ENCODE data around the gene PNPLA3. TPM values are rescaled to one million over a fixed set of nuclear protein-coding genes. Genes with fewer than 3 reads are reported as not detected.

PNPLA3 gene
- total and polyA plus RNA-seq, 11 donors = 0.11 to 1.9 (median 0.18) TPM; not detected in 5

GRCh38 chr22:43883719-43884415 lies 39.7 kb upstream of the PNPLA3 start:
- H3K4me3 ChIP-seq = no peak overlapping the region
- 83 to 88% (median 84%) methylated on average over 17 of the region's 17 CpGs for WGBS, 4 donors
- no peaks in the 10 kb centered on the region for H3K36me3 ChIP-seq
- no peaks in the 10 kb centered on the region for H3K4me1 ChIP-seq
- ATAC-seq = no peak
- no peak overlapping the region for H3K27ac ChIP-seq
- TF ChIP-seq CTCF (IDR thresholded peaks at IDR 0.05) (no peak), POLR2A (IDR thresholded peaks at IDR 0.05) (no peak)
- intact Hi-C loops (cut with DNase I) = loop anchor here in 5 of 10 donors (2.0 to 10.0 kb wide), 4 partner anchors 495 to 609 kb away; no protein-coding TSS in a partner anchor
- DNase-seq = no peak
- no peaks in the 10 kb centered on the region for H3K9me3 ChIP-seq
- peaks cover 2 to 47% (median 5%) of the 10 kb centered on the region in 9 donors for H3K27me3 ChIP-seq

- no peak overlapping the region for H3K27ac ChIP-seq
- peak in 3 of 4 donors; percentile 54 to 62 (median 59) for ATAC-seq
- H3K4me3 ChIP-seq = no peak overlapping the region
- 24 to 28% (median 26%) methylated on average over 17 to 18 of the region's 18 CpGs for WGBS, 4 donors
- TF ChIP-seq POLR2A (IDR thresholded peaks at IDR 0.05) (no peak), CTCF (IDR thresholded peaks at IDR 0.05) (peak; percentile 54 to 83 (median 76))
- H3K36me3 ChIP-seq = no peaks in the 10 kb centered on the region
- DNase-seq = peak; percentile 35 to 78 (median 58)
- H3K27me3 ChIP-seq = peaks cover 2 to 51% (median 13%) of the 10 kb centered on the region in 9 donors
- no peaks in the 10 kb centered on the region for H3K9me3 ChIP-seq
- intact Hi-C loops (cut with DNase I) = loop anchor here in 5 of 10 donors (2.0 to 10.0 kb wide), 5 partner anchors 57 to 610 kb away; no protein-coding TSS in a partner anchor
- H3K4me1 ChIP-seq = no peaks in the 10 kb centered on the region
These were observed 38.8 kb upstream of the PNPLA3 start for GRCh38 chr22:43884600-43885318.

DNA sequence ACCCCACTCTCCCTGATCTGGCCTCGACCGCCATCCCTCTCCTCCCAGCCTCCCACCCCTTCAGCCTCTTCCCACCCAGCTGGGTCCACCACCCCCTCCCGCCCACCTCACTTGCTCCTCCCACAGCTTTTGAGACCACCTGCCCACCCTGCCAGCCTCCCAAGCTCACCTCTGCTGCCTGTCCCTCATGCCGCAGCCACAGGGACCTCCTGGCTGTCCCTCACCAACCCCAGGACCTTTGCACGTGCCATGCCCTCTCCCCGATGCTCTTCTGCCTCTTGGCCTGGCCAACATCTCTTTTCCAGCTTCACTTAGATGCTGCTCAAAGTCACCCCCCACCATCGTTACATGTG lies 38.3 kb upstream of the PNPLA3 start:
- WGBS, 4 donors = 66 to 69% (median 69%) methylated on average over 7 of the region's 7 CpGs
- Histone ChIP-seq H3K4me3 (no peak overlapping the region), H3K27me3 (peaks cover 2 to 52% (median 18%) of the 10 kb centered on the region in 9 donors), H3K4me1 (no peaks in the 10 kb centered on the region), H3K36me3 (no peaks in the 10 kb centered on the region), H3K27ac (no peak overlapping the region), H3K9me3 (no peaks in the 10 kb centered on the region)
- intact Hi-C loops (cut with DNase I) = loop anchor here in 4 of 10 donors (2.0 to 10.0 kb wide), 4 partner anchors 58 to 610 kb away; no protein-coding TSS in a partner anchor
- DNase-seq = no peak
- ATAC-seq = no peak
- TF ChIP-seq POLR2A (IDR thresholded peaks at IDR 0.05) = no peak
- TF ChIP-seq CTCF (IDR thresholded peaks at IDR 0.05) = peak in 1 of 12 donors; percentile 7

DNA sequence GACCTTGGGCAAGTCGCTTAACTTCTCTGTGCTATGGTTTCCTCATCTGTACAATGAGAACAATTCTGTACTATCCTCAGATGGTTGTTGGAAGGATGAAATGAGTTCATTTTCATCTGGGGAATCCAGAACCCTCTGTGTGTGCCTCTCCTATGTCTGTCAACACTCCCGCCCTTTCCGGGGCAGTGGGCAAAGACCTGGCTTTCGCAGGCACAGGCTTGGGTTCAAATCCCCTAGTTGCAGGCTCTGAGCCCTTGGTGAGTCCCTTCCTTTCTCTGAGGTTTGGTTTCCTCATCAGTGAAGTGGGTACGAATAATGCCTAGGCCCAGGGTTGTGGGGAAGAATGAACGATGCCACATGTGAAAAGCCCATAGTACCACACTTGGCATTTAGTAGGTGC lies 37.8 kb upstream of the PNPLA3 start:
- WGBS, 4 donors = 83 to 92% (median 89%) methylated on average over 6 of the region's 6 CpGs
- H3K27ac ChIP-seq = no peak overlapping the region
- intact Hi-C loops (cut with DNase I) = loop anchor here in 4 of 10 donors (2.0 to 10.0 kb wide), 4 partner anchors 58 to 611 kb away; no protein-coding TSS in a partner anchor
- no peak overlapping the region for H3K4me3 ChIP-seq
- ATAC-seq (no peak), DNase-seq (no peak)
- H3K4me1 ChIP-seq = no peaks in the 10 kb centered on the region
- TF ChIP-seq CTCF (IDR thresholded peaks at IDR 0.05) (no peak), POLR2A (IDR thresholded peaks at IDR 0.05) (no peak)
- no peaks in the 10 kb centered on the region for H3K9me3 ChIP-seq
- peaks cover 4 to 57% (median 23%) of the 10 kb centered on the region in 9 donors for H3K27me3 ChIP-seq
- no peaks in the 10 kb centered on the region for H3K36me3 ChIP-seq

Data from heart left ventricle (tissue), 16 donors.